D721Med (cell line): ENCODE results near the gene FBXO10.

Experiments
- DNase-seq: peaks from one replicate; pipeline ENCODE4 v3.0.0; 2011; ENCODE audit warnings: low spot score; ENCODE audit not compliant: insufficient read length
- FAIRE-seq: peaks from 2 replicates; lab custom pipeline; 2011; peaks lifted over from hg19 to GRCh38; lab: Jason Lieb, UNC
- TF ChIP-seq, protein P1 (sequence below): IDR thresholded peaks from 2 replicates; pipeline ENCODE4 v1.5.1; 2012; ENCODE audit warnings: mild to moderate bottlenecking, control low read depth; ENCODE audit not compliant: insufficient read depth; ENCODE audit errors: missing control alignments

Gene FBXO10

DNA sequence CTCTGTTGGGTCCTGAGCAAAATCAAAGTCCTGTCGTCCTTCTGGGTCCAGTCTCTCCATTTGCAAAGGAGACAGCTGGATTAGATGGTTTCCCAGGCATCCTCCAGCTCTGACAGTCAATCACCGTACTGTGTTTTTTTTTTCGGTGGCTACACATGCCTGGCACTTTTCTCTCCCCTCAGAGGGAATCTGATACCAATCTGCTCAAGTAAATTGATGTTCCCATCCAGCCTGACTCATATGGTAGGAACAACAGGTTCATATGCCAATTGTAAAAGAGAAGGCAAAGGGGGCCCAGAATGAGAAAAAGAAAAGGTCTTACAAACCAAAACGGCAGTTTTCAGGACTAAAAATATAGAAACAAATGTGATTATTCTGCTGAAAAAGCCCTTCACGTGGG is 1.2 kb downstream of the FBXO10 start:
- DNase-seq = no peak
- FAIRE-seq = no peak

DNA sequence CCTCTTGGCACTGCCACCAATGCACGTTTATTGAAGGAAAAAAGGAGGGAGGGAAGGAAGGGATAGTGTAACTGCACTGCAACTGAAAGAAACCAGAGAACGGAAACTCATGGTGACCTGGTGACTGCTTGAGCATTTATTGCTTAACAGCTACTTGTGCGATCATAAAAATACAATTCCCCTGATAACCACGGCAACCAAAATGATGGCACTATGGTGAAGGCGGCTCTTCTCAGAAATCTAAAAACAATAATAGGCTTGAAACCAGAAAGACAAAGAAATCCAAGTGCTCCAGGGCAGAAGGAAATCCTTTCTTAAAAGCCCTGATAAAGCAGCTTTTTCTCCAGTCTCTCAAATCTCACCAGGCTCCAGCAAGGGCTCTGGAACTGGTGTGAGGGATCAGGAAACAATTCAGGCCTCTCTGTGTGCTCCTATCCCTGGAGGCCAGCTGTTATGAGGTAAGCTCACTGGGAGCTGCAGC is 1.9 kb downstream of the FBXO10 start:
- FAIRE-seq (no peak), DNase-seq (no peak)
- TF ChIP-seq, protein P1, sequence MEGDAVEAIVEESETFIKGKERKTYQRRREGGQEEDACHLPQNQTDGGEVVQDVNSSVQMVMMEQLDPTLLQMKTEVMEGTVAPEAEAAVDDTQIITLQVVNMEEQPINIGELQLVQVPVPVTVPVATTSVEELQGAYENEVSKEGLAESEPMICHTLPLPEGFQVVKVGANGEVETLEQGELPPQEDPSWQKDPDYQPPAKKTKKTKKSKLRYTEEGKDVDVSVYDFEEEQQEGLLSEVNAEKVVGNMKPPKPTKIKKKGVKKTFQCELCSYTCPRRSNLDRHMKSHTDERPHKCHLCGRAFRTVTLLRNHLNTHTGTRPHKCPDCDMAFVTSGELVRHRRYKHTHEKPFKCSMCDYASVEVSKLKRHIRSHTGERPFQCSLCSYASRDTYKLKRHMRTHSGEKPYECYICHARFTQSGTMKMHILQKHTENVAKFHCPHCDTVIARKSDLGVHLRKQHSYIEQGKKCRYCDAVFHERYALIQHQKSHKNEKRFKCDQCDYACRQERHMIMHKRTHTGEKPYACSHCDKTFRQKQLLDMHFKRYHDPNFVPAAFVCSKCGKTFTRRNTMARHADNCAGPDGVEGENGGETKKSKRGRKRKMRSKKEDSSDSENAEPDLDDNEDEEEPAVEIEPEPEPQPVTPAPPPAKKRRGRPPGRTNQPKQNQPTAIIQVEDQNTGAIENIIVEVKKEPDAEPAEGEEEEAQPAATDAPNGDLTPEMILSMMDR = no peak

More for the DNA sequence above, 1.2 kb downstream of the FBXO10 start:
- TF ChIP-seq, protein P1 = no peak

GRCh38 chr9:37571282-37571681 is 4.9 kb downstream of the FBXO10 start:
- FAIRE-seq (no peak), DNase-seq (no peak)
- TF ChIP-seq, protein P1 = no peak

DNA sequence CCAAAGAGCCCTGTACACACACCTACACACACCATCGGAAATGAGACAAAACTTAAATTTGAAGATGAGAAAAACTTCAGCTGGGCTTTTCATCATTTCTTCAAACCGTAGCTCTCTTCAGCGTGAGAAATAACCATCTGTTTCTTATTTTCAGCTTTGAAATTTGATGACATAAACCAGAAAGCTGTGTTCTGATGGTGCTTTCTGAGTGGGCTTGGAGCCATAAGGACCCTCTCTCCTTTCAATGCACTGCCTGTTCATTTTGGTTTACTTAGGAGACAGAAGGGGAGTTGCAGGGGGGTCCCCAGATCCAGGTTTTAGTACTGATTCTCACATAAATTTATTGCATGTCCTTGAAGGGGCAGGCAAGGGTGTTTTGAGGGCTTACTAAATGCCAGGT is 9.5 kb downstream of the FBXO10 start:
- TF ChIP-seq, protein P1 = no peak
- no peak for DNase-seq
- no peak for FAIRE-seq

GRCh38 chr9:37565661-37566618 is 10.2 kb downstream of the FBXO10 start:
- TF ChIP-seq, protein P1 = no peak
- FAIRE-seq (no peak), DNase-seq (no peak)

- TF ChIP-seq, protein P1 = no peak
- FAIRE-seq (no peak), DNase-seq (no peak)
Observed at GRCh38 chr9:37564916-37565315, 11.3 kb downstream of the FBXO10 start.

DNA sequence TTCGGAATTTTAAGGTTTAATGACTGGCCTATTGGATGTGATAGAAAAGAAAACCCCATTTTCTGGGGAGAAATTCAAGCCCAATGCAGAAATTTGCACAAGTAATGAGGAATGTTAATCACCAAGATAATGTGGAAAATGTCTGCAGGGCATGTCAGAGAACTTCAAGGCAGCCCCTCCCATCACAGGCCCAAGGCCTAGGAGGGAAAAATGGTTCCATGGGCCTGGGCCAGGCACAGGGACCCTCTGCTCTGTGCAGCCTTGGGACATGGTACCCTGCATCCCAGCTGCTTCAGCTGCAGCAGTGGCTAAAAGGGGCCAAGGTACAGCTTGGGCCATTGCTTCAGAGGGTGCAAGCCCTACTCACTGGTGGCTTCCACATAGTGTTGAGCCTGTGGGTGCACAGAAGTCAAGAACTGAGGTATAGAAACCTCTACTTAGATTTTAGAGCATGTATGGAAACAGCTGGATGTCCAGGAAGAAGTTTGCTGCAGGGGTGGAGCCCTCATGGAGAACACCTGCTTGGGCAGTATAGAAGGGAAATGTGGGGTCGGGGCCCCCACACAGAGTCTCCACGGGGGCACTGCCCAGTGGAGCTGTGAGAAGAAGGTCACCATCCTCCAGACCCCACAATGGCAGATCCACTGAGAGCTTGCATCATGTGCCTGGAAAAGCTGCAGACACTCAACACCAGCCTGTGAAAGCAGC is 12.2 kb downstream of the FBXO10 start:
- DNase-seq (no peak), FAIRE-seq (no peak)
- TF ChIP-seq, protein P1 = no peak
